CD14-positive monocyte (primary cell): ENCODE measurements around the gene INPP5A. TPM values are rescaled to one million over a fixed set of nuclear protein-coding genes. Genes with fewer than 3 reads are reported as not detected.
A peak's percentile ranks its signal among the peaks of the same experiment; 100 is the strongest.

Experiments used
- DNase-seq, 3 donors: peaks; one replicate each; pipeline ENCODE4 v3.0.0-alpha.2; 2011 to 2022
- H2AFZ ChIP-seq: 2 replicates; pipeline ENCODE4 v1.6.0; 2012; ENCODE audit warnings: mild to moderate bottlenecking, low read depth, low read length, inconsistent platforms; ENCODE audit not compliant: insufficient read depth, poor library complexity, severe bottlenecking
- H3K27ac ChIP-seq, 2 donors: 1 replicate in 1 of 2; 2 replicates in 1 of 2; pipeline ENCODE4 v1.5.1; 2012 to 2013; ENCODE audit warnings: low read length in 2 of 2, control low read depth in 1 of 2, inconsistent platforms in 1 of 2, low read depth in 1 of 2, mild to moderate bottlenecking in 1 of 2
- H3K27me3 ChIP-seq, 2 donors: one replicate each; pipeline versions ENCODE4 v1.6.0 to v1.6.1; 2011 to 2013; ENCODE audit warnings: low read length in 2 of 2; ENCODE audit not compliant: control insufficient read depth in 2 of 2, insufficient read depth in 2 of 2
- H3K36me3 ChIP-seq, 2 donors: replicated peaks in 1 of 2; 1 replicate in 1 of 2; 2 replicates in 1 of 2; pipeline versions ENCODE4 v1.5.1 to v1.6.1; 2012 to 2013; ENCODE audit warnings: low read length in 2 of 2, control low read depth in 1 of 2, inconsistent platforms in 1 of 2, mild to moderate bottlenecking in 1 of 2; ENCODE audit not compliant: insufficient read depth in 2 of 2, control insufficient read depth in 1 of 2
- H3K4me1 ChIP-seq, 2 donors: 1 replicate in 1 of 2; 2 replicates in 1 of 2; pipeline versions ENCODE4 v1.5.1 to v1.6.1; 2012 to 2013; ENCODE audit warnings: low read length in 2 of 2, control low read depth in 1 of 2, inconsistent platforms in 1 of 2, mild to moderate bottlenecking in 1 of 2, moderate library complexity in 1 of 2; ENCODE audit not compliant: insufficient read depth in 2 of 2, control insufficient read depth in 1 of 2
- H3K4me2 ChIP-seq: replicated peaks from 2 replicates; pipeline ENCODE3; 2012; ENCODE audit warnings: low read length, moderate library complexity, mild to moderate bottlenecking; ENCODE audit not compliant: poor library complexity, severe bottlenecking; ENCODE audit errors: extremely low read depth
- H3K4me3 ChIP-seq, 3 experiments: fragments of 200-600 bp in 1 of 3; sonication (generic) in 1 of 3; replicated peaks in 1 of 3; 1 replicate in 2 of 3; 2 replicates in 1 of 3; pipeline ENCODE4 v1.5.1; 2011 to 2013; ENCODE audit warnings: low read length in 3 of 3, mild to moderate bottlenecking in 3 of 3, control low read depth in 2 of 3, low read depth in 2 of 3, inconsistent platforms in 1 of 3, moderate library complexity in 1 of 3
- H3K79me2 ChIP-seq: 2 replicates; pipeline ENCODE4 v1.6.0; 2012; ENCODE audit warnings: mild to moderate bottlenecking, control low read depth, inconsistent platforms, low read length, moderate library complexity; ENCODE audit not compliant: insufficient read depth
- H3K9ac ChIP-seq: 2 replicates; pipeline ENCODE4 v1.6.0; 2017; ENCODE audit warnings: low read length, mild to moderate bottlenecking; ENCODE audit not compliant: insufficient read depth, poor library complexity, severe bottlenecking
- H3K9me3 ChIP-seq, 2 donors: replicated peaks in 1 of 2; 1 replicate in 1 of 2; 2 replicates in 1 of 2; pipeline versions ENCODE4 v1.5.1 to v1.6.1; 2012 to 2013; ENCODE audit warnings: low read length in 2 of 2, control low read depth in 1 of 2; ENCODE audit not compliant: control insufficient read depth in 1 of 2, insufficient read depth in 1 of 2
- H4K20me1 ChIP-seq: 2 replicates; pipeline ENCODE4 v1.6.0; 2012; ENCODE audit warnings: mild to moderate bottlenecking, low read length, control low read depth, moderate library complexity; ENCODE audit not compliant: insufficient read depth
- H3K27ac Mint-ChIP-seq, 7 donors: one replicate each; pipeline ENCODE4 v1.8.0; 2020; ENCODE audit warnings: mild to moderate bottlenecking in 7 of 7, mixed read lengths in 7 of 7, moderate library complexity in 6 of 7, inconsistent platforms in 2 of 7
- H3K27me3 Mint-ChIP-seq, 3 donors: one replicate each; pipeline ENCODE4 v1.8.0; 2021 to 2022; ENCODE audit warnings: low read depth in 3 of 3, mild to moderate bottlenecking in 3 of 3, mixed read lengths in 3 of 3, moderate library complexity in 3 of 3, inconsistent platforms in 1 of 3
- H3K36me3 Mint-ChIP-seq, 2 donors: one replicate each; pipeline ENCODE4 v1.8.0; 2020; ENCODE audit warnings: mixed read lengths in 2 of 2, inconsistent platforms in 1 of 2, mild to moderate bottlenecking in 1 of 2
- H3K4me1 Mint-ChIP-seq: one replicate; pipeline ENCODE4 v1.8.0; 2020; ENCODE audit warnings: mild to moderate bottlenecking, mixed read lengths
- H3K4me3 Mint-ChIP-seq, 2 donors: one replicate each; pipeline ENCODE4 v1.8.0; 2020; ENCODE audit warnings: mild to moderate bottlenecking in 2 of 2, mixed read lengths in 2 of 2, moderate library complexity in 1 of 2
- H3K9me3 Mint-ChIP-seq, 7 donors: one replicate each; pipeline ENCODE4 v1.8.0; 2020 to 2022; ENCODE audit warnings: mixed read lengths in 7 of 7, mild to moderate bottlenecking in 6 of 7, moderate library complexity in 6 of 7, inconsistent platforms in 2 of 7
- WGBS: methylation state at CpG from one replicate; pipeline ENCODE4 v1.1.5; 2013; ENCODE audit warnings: missing lambda C conversion rate; ENCODE audit not compliant: insufficient coverage; 5-methylcytosine and 5-hydroxymethylcytosine counted together
- intact Hi-C, 2 donors: fragments of 100-400 bp; cut with micrococcal nuclease; formaldehyde crosslinking; loops; one replicate each; pipeline versions ENCODE4 v1.15.0 to v1.15.1; 2023
- polyA plus RNA-seq, 3 donors: library from polyadenylated mRNA; depleted of rRNA in 1 of 3; unstranded in 2 of 3; stranded (reverse) in 1 of 3; fragments of 300-500 nt in 2 of 3; fragments of >200 nt in 1 of 3; fragmentation: Illumina TruSeq in 2 of 3; gene quantifications; 1 replicate in 2 of 3; 2 replicates in 1 of 3; pipeline ENCODE4 v1.2.3, GENCODE V29; 2012 to 2021
- TF ChIP-seq, protein P1 (sequence below): fragments of 200-600 bp; IDR thresholded peaks from one replicate; pipeline ENCODE4 v1.8.0; 2022; ENCODE audit warnings: antibody characterized with exemption, mild to moderate bottlenecking

The INPP5A gene
- polyA plus RNA-seq, 3 donors, result 0.87 to 17.2 (median 2.9) TPM

DNA sequence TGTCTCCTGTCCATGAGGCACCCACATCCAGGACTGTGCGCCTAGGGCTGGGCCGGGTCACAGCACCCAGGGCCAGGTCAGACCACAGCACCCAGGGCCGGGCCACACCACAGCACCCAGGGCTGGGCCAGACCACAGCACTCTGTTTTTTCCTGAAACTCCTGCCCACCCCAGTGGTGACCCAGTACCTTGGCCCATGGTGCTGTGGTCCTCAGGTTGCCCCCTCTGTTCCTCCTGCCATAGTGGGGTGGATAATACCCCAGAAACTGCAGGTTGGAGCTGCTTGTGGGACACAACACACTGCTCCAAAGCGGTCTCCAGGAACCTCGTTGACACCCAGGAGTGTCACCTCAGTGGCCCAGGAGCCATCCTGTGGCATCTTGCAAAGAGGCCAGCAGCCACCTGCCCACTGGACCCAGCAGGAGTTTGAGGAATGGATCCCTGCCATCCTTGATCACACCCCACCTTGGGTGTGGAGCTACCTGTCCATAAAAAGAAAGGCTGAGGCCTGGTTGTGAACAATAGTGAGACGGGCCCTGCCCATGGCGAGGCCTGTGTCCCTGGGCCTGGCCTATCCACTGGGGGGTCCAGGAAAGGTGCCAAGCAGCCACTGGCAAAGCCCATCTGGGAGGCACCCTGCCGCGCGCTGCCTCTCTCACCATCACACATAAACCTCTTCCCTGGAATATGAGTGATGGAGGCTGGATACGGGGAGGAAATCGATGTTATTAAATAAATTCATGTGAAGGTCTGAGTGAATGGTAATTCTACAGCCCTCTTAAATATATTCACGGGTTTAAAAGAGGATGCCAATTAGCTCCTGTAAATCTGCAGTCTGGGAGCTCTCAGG, 159.4 kb downstream of the INPP5A start:
- H3K27ac ChIP-seq, result no peak overlapping the region
- H3K27me3 ChIP-seq, result no peaks in the 10 kb centered on the region
- no peaks in the 10 kb centered on the region for H3K4me1 ChIP-seq
- no peak overlapping the region for H3K4me2 ChIP-seq
- Mint-ChIP-seq H3K9me3 (peaks cover 10 to 24% (median 14%) of the 10 kb centered on the region in 7 donors), H3K4me1 (no peaks in the 10 kb centered on the region), H3K27ac (peak overlapping the region in 1 of 7 donors; percentile 9), H3K36me3 (peaks cover 26 to 45% of the 10 kb centered on the region in 2 donors), H3K4me3 (no peak overlapping the region), H3K27me3 (no peaks in the 10 kb centered on the region)
- no peak overlapping the region for H3K9ac ChIP-seq
- intact Hi-C loops, result no loop called here
- H3K36me3 ChIP-seq, result peaks cover 38 to 52% of the 10 kb centered on the region in 2 donors
- no peaks in the 10 kb centered on the region for H4K20me1 ChIP-seq
- no peak overlapping the region for H3K4me3 ChIP-seq
- no peaks in the 10 kb centered on the region for H3K79me2 ChIP-seq
- TF ChIP-seq, protein P1, sequence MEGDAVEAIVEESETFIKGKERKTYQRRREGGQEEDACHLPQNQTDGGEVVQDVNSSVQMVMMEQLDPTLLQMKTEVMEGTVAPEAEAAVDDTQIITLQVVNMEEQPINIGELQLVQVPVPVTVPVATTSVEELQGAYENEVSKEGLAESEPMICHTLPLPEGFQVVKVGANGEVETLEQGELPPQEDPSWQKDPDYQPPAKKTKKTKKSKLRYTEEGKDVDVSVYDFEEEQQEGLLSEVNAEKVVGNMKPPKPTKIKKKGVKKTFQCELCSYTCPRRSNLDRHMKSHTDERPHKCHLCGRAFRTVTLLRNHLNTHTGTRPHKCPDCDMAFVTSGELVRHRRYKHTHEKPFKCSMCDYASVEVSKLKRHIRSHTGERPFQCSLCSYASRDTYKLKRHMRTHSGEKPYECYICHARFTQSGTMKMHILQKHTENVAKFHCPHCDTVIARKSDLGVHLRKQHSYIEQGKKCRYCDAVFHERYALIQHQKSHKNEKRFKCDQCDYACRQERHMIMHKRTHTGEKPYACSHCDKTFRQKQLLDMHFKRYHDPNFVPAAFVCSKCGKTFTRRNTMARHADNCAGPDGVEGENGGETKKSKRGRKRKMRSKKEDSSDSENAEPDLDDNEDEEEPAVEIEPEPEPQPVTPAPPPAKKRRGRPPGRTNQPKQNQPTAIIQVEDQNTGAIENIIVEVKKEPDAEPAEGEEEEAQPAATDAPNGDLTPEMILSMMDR, result no peak
- no peak for DNase-seq
- 95% methylated on average over 5 of the region's 13 CpGs for whole genome bisulfite sequencing
- peaks cover under 1 to 9% of the 10 kb centered on the region in 2 donors for H3K9me3 ChIP-seq
- no peak overlapping the region for H2AFZ ChIP-seq

DNA sequence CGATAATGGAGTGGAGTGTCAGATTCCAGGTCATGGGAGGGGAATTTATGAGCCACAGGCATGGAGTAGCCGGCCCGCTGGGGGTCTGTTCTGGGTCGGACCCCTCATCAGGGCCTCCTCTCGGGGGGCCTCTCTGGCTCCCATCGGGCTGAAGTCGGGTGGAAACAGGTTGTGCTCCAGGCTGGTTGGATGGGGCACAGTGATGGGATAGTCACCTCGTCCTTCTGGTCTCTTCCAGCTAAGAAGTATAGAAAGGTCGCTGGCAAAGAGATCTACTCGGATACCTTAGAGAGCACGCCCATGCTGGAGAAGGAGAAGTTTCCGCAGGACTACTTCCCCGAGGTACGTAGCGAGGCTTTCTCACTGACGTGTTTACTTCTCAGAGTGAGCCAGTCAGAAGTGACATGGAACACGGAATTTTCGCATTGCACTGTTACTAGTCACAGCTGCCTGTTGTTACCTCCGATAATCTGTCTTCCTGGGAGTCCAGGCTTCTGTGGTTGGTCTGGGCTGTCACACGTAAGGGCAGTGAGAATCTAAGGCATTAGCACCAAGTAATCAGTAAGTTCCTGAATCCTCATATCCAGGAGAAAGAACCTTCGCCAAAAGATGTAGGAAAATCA, 160.1 kb downstream of the INPP5A start:
- Histone ChIP-seq H2AFZ (no peak overlapping the region), H3K27me3 (no peaks in the 10 kb centered on the region), H3K9me3 (peaks cover 0 to 12% of the 10 kb centered on the region in 2 donors), H3K9ac (no peak overlapping the region), H3K79me2 (no peaks in the 10 kb centered on the region), H3K36me3 (peaks cover 43 to 56% of the 10 kb centered on the region in 2 donors), H3K4me2 (no peak overlapping the region), H3K4me3 (no peak overlapping the region), H3K27ac (no peak overlapping the region), H3K4me1 (no peaks in the 10 kb centered on the region), H4K20me1 (no peaks in the 10 kb centered on the region)
- peaks cover 6 to 22% (median 10%) of the 10 kb centered on the region in 7 donors for H3K9me3 Mint-ChIP-seq
- TF ChIP-seq, protein P1, result no peak
- H3K4me3 Mint-ChIP-seq, result no peak overlapping the region
- no peak for DNase-seq
- no peaks in the 10 kb centered on the region for H3K27me3 Mint-ChIP-seq
- intact Hi-C loops, result no loop called here
- peak overlapping the region in 1 of 7 donors; percentile 9 for H3K27ac Mint-ChIP-seq
- H3K4me1 Mint-ChIP-seq, result no peaks in the 10 kb centered on the region
- H3K36me3 Mint-ChIP-seq, result peaks cover 29 to 46% of the 10 kb centered on the region in 2 donors
- WGBS, result 95% methylated on average over 20 of the region's 21 CpGs
